Posterior vena cava (tissue), 2 donors: ENCODE data around the gene RTTN. TPM values are rescaled to one million over a fixed set of nuclear protein-coding genes. Genes with fewer than 3 reads are reported as not detected.
"Not testable (repeated sequence)": the region's sequence is repeated elsewhere in the genome, so short reads cannot be mapped to it uniquely, and the experiment has no call there.

Experiments
- DNase-seq: peaks from one replicate; pipeline ENCODE4 v3.0.0-alpha.2; 2020; ENCODE audit warnings: low spot score
- intact Hi-C, 2 donors: fragments of 100-400 bp; cut with DNase I; formaldehyde crosslinking; loops; one replicate each; pipeline versions ENCODE4 v1.14.1 to v1.14.2; 2022 to 2023
- total RNA-seq, 2 donors: library from RNA; stranded (reverse); fragmentation: NEBNext Ultra II Directional; extraction: Animal tissue kit (Norgen Biotek cat#: 25700); gene quantifications; one replicate each; pipeline ENCODE4 v1.2.1, GENCODE V29; 2021
- donor health status: DM: yes; HTN: yes; CAD: no.
- donor health status: DM: yes; HTN: yes; CAD: no.

The RTTN gene
- total RNA-seq, 2 donors from 2014 or later, result 9.4 to 9.7 TPM

DNA sequence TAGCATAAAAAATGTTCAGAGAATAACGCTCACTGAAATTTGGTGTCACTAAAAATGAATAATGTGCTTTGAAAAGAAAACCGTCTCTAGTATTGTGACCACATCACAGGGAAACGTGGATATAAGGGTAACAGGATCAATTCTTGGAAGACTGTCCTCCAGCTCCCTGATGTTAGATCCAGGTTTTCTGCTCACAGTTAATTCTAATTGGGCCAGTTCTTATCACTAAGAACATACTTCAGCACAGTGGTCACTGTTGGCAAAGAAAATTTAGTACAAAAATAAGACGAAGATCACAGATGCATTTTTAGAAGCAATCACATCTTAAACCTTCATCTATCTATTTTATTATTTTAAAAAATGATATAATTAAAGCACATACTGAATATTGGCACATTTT, 200.8 kb downstream of the RTTN start:
- intact Hi-C loops, result no loop called here
- DNase-seq, result no peak

DNA sequence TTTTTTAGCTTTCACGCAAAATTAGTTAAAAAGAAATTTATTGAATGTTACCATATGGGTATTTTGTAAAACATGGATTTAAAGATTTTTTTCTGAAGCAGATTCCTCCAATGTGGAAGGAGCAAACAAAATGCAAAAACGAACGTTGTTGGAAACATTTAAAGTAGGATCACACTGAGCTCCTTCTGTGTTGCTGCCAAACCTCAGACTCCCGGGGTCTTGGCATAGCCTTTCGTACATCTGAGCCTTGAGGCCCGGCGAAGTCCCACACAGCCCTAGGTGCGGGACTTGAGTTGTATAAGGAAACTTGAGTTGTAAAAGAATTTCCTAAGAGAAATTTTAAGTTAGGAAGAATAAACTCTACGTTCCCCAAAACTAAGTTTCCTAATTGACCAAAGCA, 205.8 kb downstream of the RTTN start:
- DNase-seq, result no peak
- intact Hi-C loops, result no loop called here

DNA sequence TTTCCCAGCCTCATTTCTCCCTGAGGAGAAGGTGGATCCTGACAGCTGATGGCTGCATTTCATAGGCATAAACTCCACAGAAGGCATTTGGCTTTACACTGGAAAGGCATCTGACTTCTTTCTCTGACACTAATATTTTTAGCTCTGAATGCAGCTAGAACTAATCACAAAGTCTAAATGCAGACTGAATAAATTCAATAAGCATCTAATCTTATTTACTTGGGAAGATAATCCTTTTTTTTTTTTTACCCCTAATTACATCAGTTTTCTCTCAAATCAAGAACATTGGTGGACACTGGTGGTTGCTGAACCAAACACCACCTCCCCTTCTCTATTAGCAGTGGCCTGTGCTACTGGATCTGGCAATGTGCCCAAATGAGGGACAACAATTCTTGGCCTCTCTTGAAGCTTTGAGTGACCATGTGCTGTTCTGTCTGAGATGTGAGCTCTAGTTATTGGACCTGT, 206.9 kb downstream of the RTTN start:
- intact Hi-C loops, result no loop called here

DNA sequence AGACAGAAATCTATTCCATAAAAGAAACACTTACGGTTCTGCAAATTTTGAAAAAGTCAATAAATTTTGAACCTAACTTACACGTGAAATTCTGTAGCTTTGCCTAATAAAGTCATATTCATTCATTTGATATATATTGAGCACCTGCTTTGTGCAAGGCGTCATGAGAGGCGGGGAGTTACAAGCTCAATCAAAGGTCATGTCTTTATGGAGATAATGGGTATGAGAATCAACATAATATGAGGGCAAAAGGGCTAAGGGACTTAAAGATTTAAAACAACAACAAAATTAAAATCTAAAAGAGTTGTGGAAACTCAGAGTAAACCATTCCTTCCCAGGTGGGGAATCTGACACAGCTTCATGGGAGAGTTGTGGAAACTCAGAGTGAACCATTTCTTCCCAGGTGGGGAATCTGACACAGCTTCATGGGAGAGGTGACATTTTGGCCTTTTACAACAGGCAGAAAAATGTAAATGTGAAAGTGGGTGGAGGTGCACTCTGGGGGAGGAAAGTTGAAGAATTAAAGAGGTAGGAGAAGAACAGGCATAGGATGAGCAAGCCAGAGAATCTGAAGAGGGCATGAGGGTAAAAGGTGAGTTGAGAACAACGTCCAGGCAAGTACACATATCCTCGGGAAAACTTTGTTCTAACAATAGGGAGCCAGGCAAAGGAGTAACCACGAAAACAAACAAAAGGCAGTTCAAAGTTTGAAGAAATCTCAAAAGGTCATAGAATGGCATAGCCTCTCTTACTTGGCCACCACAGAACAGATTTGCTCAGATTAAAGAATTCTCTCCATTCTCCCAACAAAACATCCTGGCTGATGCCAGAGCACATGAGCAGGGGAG, 208.3 kb downstream of the RTTN start:
- intact Hi-C loops, result no loop called here
- DNase-seq, result no peak

More for the DNA sequence above, 206.9 kb downstream of the RTTN start:
- DNase-seq, result no peak

DNA sequence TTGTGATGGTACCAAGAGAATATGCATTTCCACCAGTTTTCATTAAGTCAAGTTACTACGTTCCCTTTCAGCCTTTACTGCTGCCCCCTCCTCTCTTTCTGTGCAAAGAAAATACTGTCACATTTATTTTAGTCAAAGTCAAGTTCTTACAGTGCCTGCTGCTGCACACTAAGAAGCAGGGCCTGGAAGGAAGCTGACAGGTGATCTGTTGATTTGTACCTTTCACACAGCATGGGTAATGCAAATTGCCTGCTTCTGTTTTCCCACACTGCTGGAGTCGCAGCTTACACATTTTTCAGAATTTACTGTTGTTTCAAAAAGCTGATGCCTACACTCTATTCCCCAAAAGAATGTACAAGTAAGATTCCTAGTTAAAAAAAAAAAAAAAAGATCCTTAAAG, 209.1 kb downstream of the RTTN start:
- DNase-seq, result no peak

DNA sequence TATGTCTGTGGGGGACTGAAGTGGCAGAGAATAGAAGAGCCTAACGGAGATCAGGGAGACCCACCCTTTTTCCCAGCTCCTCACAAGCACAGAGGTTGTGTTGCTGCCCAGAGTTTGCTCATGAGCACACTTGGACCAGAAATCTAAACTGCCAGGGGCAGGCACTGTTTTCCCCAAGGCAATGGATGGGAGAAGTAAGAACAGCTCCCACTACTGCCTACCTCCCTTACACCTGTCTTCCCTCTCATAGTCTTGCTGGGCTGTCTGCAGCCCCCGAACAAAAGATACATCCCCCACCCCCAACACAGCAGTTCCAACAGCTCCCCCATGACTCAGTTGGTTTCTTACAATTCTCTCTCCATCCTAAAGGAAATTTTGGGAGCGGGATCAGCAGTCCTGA, 209.7 kb downstream of the RTTN start:
- no peak for DNase-seq
- intact Hi-C loops, result no loop called here

More for the DNA sequence above, 209.1 kb downstream of the RTTN start:
- intact Hi-C loops, result no loop called here

DNA sequence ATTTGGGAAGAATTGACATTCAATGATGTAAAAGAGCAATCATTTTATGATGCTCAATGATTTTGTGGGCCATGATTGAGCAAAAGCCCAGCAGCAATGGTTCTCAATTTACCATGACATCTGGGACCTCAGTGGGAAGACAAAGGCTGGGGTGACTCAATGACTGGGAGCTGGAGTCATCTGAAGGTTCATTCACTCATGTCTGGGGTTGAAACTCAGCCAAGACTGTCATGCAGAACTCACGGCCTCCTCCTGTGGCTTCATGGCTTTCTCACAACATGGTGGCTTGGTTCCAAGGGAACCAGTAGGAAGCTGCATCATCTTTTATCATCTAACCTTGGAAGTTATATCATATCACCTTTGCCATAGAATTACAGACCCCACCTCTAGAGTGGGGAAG, 212.7 kb downstream of the RTTN start:
- intact Hi-C loops, result no loop called here
- no peak for DNase-seq

DNA sequence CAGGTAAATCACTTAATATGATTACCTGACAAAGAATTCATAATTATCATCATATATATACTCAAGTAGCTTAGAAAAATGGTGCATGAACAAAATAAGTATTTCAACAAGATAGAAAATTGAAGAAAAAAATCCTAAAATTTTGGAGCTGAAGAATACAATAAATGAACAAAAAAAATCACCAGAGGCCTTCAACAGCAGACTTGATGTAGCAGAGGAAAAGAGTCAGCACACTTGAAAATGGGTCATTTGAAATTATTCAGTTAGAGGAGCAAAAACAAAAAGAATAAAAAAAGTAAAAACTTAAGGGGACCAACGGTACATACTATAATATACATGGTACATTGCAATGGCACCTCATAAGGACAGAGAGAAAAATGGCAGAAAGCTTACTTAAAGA, 217.6 kb downstream of the RTTN start:
- intact Hi-C loops, result loop anchor here in 1 of 2 donors (10.0 kb wide), 1 partner anchor 73 kb away; no protein-coding TSS in a partner anchor
- no peak for DNase-seq

DNA sequence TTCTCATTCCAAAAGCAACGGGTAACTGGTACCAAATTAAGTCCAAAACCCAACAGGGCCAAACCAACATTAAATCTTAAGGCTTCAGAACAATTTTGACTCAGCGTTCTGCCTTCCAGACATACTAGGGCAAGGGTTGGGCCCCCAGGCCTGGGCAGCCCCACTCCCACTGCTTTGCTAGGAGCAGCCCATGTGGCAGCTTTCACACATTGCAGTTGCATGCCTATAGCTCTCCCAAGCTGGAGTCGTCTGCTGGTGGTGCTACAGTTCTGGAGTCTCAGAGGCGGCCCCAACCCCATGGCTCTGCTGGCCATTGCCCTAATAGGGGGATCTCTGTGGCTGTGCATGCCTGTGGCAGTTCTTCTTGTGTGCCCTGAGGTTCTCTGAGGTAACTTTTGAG, 220.2 kb downstream of the RTTN start:
- intact Hi-C loops, result loop anchor here in 1 of 2 donors (10.0 kb wide), 1 partner anchor 70 kb away; no protein-coding TSS in a partner anchor
- no peak for DNase-seq

DNA sequence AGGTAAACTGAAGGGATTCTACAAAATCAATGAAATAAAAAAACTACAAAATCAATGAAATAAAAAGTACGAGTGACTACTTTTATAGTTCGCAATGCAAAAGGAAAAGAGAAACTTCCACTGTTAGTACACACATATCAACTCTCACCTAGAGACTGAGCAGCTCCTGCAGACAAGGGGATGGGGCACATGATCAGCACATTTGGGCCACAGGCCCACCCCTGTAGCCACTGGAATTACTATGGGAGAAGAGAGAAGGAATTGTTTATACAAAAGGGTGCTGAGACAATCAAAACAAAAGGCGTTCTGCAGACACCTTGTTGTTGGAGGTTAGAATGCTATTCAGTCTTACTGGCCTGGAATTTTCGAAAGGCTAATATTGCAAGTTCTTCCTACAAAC, 223.1 kb downstream of the RTTN start:
- intact Hi-C loops, result loop anchor here in 1 of 2 donors (10.0 kb wide), 1 partner anchor 68 kb away; no protein-coding TSS in a partner anchor
- no peak for DNase-seq

DNA sequence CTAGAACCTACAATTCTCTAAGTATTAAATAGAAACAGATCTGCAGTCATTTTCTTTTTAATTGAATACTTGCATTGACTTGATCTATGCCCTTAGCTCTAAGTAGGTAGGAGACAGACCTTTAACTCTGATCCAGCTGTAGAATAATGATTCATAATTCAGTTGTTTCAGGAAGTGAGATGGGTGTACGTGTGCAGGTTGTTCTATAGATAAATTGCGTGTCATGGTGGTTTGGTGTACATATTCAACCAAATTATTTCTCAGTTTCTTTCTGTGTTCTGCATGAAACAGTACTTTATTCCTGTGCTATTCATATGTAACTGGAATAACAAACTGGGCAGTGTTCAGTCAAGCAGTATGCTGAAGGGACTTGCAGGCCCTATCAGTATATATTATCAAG, 223.5 kb downstream of the RTTN start:
- DNase-seq, result no peak
- intact Hi-C loops, result loop anchor here in 1 of 2 donors (10.0 kb wide), 1 partner anchor 67 kb away; no protein-coding TSS in a partner anchor

DNA sequence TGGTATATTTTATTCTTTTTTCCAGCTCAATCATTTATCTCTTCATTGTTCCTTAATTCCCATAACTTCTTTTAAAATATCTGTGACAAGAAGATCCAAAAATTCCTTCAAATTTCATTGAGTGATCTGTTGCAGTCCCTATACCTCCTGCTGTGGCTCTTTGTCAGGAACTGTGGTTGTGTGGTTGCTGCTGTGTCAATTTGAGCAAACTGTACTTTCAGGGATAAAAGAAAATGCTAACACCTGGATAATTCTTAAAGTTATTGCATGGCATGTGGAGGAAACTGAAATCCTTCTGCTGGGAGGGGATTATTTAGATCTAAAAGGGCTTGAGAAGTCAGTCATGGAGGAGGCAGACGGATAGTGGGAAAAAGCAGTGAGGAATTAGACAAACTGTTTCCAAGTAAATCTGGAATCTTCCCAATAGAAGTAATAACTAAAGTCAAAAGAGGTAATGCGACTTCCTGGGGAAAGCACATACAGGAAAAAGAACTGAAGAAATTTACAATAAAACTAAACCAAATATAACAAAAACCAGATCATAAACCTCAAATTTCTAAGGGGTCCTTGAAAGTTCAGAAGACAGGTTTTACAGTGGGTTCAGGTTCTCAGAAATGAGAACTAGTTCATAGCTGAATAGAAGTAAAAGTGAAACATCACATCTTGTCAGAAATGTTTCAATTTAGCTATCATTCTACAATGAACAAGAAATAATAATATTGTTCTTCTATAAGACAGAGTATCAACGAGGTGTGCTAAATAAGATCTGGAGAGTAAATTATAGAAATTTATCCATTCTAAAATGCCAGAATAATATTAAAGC, 224.3 kb downstream of the RTTN start:
- intact Hi-C loops, result loop anchor here in 1 of 2 donors (10.0 kb wide), 1 partner anchor 66 kb away; no protein-coding TSS in a partner anchor

DNA sequence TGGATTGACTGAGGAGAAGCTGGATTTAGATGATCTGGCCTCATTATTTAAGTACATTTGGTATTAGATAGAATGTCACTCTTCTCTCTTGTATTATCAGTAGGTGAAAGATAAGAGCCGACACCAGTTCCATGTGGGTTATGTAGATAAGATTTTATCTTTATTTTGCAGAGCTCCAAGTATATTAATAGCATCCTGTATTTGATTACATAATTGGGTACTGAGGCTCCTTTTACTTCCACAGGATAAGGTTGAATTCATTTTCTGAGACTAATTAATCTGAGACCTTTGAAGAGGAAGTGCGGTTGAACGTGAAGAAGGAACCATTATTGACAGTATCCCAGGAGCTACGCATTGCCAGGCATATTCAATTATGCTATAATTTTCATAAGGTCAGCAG, 225.0 kb downstream of the RTTN start:
- intact Hi-C loops, result loop anchor here in 1 of 2 donors (10.0 kb wide), 1 partner anchor 66 kb away; no protein-coding TSS in a partner anchor

More for the DNA sequence above, 224.3 kb downstream of the RTTN start:
- DNase-seq, result no peak

DNA sequence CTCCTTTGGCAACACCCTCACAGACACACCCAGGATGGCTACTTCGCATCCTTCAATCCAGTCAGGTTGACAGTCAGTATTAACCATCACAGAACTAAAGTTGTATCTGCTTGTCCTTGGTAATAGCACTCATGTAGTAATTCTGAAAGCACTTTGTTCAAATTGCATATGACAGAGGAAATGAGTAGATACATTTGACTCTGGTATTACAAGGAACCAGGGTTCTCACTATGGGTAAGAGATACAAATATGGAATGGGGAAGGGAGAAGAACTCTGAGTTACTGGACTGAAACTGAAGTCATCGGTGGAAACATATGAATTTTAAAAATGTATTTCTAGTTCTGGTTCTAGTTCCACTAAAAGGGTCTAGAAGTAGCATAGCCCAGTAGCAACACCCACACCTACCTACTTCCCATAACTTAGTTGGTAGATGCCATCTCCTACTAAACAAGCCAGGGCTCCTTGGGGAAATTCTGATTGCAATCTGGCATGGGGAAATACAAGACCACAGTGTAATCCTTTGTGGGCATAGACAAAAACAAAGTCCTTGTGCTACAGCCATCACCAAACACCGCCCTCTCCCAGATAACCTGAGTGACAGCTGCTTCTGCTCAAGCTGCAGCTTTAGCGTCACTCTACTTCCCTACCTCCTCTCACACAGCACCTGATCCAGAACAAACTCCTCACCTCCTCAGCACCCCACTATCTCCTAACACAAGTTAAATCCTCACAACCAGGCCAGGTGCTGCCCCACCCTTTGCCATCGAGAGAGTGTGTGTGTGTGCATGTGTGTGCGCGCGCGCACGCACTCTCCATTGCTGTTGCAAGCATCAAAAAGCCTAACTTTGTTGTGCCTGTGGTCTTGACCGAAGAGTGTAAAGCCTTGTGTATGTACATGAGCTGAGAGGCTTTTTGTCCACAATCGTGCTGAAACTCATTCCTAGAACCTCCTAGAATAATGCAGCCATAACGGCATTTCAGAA, 226.5 kb downstream of the RTTN start:
- intact Hi-C loops, result no loop called here
- DNase-seq, result no peak

More for the DNA sequence above, 225.0 kb downstream of the RTTN start:
- no peak for DNase-seq

DNA sequence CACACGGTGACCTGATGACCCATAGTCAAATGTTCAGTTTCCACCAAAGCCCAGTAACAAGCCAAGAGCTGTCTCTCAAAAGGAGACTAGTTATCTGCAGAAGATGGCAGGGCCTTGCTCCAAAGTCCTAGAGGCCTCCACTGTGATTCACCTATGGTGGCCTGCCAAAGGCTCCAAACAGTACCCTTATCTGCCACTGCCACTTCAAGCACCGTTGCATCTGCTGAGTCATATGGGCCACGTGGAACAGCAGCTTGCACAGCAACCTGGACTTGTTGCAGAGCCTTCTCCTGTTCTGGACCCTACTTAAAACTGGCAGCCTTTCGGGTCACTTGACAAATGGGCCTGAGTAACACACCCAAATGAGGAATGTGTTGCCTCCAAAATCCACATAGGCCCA, 230.2 kb downstream of the RTTN start:
- intact Hi-C loops, DNase-seq: not testable (repeated sequence)

DNA sequence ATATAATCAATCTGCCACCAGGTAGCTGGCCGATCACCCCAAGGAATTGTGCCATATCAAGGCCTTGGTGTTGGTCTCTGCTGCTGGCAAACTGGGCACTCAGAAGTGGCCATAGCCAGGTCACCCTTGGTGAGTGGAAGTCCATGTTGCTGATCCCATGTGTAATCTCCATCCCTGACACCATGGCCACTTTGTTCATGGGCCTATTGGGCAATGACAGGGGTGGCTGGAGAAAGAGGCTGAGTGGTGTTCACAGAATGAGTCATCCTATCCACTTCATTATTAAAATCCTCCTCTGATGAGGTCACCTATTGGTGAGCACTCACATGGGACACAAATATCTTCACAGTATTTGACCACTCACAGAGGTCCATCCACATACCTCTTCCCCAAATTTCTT, 231.1 kb downstream of the RTTN start:
- no peak for DNase-seq

DNA sequence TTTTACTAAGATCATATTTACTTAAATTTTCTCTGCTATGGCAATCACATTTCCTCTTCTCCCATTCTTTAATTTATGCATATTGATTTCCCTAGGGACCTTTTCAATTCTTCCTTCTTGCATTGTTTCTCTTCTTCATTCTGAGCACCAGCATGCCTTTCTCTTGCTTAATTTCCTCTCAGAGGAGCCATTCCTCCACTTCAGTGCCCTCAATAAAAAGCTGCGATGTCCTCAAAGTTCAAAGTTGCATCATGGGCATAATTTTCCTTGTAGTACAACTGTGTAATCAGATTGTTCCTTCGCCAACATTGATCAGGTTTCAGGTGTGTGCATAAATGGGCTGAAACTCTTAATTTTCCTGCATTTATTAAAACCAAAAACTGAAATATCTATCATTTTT, 236.0 kb downstream of the RTTN start:
- intact Hi-C loops, result no loop called here

More for the DNA sequence above, 231.1 kb downstream of the RTTN start:
- intact Hi-C loops, result no loop called here

DNA sequence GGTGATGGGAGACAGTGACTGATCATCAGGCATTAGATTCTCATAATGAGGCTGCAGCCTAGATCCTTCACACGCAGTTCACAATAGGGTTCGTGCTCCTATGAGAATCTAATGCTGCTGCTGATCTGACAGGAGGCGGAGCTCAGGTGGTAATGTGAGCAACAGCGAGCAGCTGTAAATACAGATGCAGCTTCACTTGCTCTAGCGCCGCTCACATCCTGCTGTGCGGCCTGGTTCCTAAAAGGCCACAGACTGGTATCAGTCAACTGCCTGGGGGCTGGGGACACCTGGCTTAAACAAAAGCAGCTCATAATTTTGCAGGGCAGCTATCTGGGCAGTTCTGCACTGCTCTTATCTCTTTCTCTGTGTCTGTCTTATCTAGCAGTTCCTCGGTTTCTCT, 237.4 kb downstream of the RTTN start:
- intact Hi-C loops, result no loop called here
- no peak for DNase-seq

More for the DNA sequence above, 236.0 kb downstream of the RTTN start:
- no peak for DNase-seq

DNA sequence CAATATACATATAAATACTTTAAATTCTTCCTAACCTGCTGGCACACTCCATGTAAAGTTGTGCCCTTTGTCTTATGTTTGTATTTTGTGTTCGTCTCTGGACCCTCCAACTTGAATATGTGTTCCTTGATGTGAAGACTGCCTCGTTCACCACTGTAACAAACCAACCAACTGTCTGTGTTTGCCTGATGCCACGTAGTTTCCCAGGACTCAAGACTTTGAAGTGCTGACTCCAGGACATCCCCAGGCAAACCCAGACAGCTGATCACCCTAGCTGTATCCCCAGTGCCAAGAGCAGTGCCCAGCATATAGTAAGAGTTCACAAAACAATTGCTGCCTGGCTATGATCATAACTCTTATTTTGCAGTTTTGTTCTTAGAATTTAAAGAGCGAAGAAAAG, 242.3 kb downstream of the RTTN start:
- no peak for DNase-seq

More for the DNA sequence above, 242.3 kb downstream of the RTTN start:
- intact Hi-C loops, result no loop called here
